LNCAP (cell line): ENCODE data around the gene TMEM132E.
A peak's percentile ranks its signal among the peaks of the same experiment; 100 is the strongest.

Experiments used
- CTCF ChIP-seq: fragments of 450-650 bp; IDR thresholded peaks from 2 replicates; pipeline ENCODE4 v1.5.1; 2017; ENCODE audit warnings: mild to moderate bottlenecking

Gene TMEM132E

GRCh38 chr17:34633351-34633750 is 54.0 kb downstream of the TMEM132E start:
- TF ChIP-seq CTCF, result no peak

- no peak for TF ChIP-seq CTCF
Measured at GRCh38 chr17:34633760-34634159, 54.4 kb downstream of the TMEM132E start.

- no peak for TF ChIP-seq CTCF
Measured at GRCh38 chr17:34634551-34635160, 55.3 kb downstream of the TMEM132E start.

GRCh38 chr17:34635876-34636275 is 56.5 kb downstream of the TMEM132E start:
- TF ChIP-seq CTCF, result no peak

GRCh38 chr17:34637041-34637547 is 57.7 kb downstream of the TMEM132E start:
- no peak for TF ChIP-seq CTCF

- peak; percentile 87 for TF ChIP-seq CTCF
Measured at GRCh38 chr17:34637548-34638525, 58.5 kb downstream of the TMEM132E start.

GRCh38 chr17:34638526-34639260 is 59.3 kb downstream of the TMEM132E start:
- TF ChIP-seq CTCF, result peak; percentile 46
